HepG2 (cell line): ENCODE measurements around the gene BCL7A. TPM values are rescaled to one million over a fixed set of nuclear protein-coding genes. Genes with fewer than 3 reads are reported as not detected.

Source experiments
- ATF7-NPFF ChIP-seq: sonication (generic); formaldehyde crosslinking; IDR thresholded peaks from 2 replicates; pipeline ENCODE4 v1.8.1; 2023; ENCODE audit warnings: mild to moderate bottlenecking, low read depth, missing genetic modification reagents, moderate library complexity
- ELF4 ChIP-seq: sonication (generic); formaldehyde crosslinking; IDR thresholded peaks from 2 replicates; pipeline ENCODE4 v1.5.0; 2020; ENCODE audit warnings: missing genetic modification reagents, mild to moderate bottlenecking, moderate library complexity, borderline replicate concordance
- FOXA1 ChIP-seq, 2 experiments: fragments of 450-650 bp in 1 of 2; sonication (generic) in 1 of 2; formaldehyde crosslinking in 1 of 2; IDR thresholded peaks; 2 replicates each; pipeline versions ENCODE4 v1.4.0 to v1.6.1; 2016 to 2020; ENCODE audit warnings: missing genetic modification reagents in 1 of 2
- MXD4 ChIP-seq: IDR thresholded peaks from 2 replicates; pipeline ENCODE4 v1.6.1; 2016; ENCODE audit warnings: mild to moderate bottlenecking, missing biosample characterization, missing genetic modification reagents
- NFRKB ChIP-seq: fragments of 450-650 bp; IDR thresholded peaks from 2 replicates; pipeline ENCODE4 v1.6.1; 2017
- NONO ChIP-seq, 2 experiments: fragments of 450-650 bp in 1 of 2; sonication (generic) in 1 of 2; formaldehyde crosslinking in 1 of 2; IDR thresholded peaks in 1 of 2; conservative IDR thresholded peaks in 1 of 2; 2 replicates each; pipeline versions ENCODE4 v1.6.1 to v1.8.0; 2017 to 2022; ENCODE audit warnings: mild to moderate bottlenecking in 1 of 2, missing genetic modification reagents in 1 of 2, moderate library complexity in 1 of 2
- PHB2 ChIP-seq: fragments of 450-650 bp; IDR thresholded peaks from 2 replicates; pipeline ENCODE4 v1.6.1; 2018; ENCODE audit not compliant: partially characterized antibody
- RBAK ChIP-seq: sonication (generic); formaldehyde crosslinking; IDR thresholded peaks from 2 replicates; pipeline ENCODE4 v1.5.1; 2020; ENCODE audit warnings: mild to moderate bottlenecking, missing genetic modification reagents
- SALL2 ChIP-seq: sonication (generic); formaldehyde crosslinking; IDR thresholded peaks from 2 replicates; pipeline ENCODE4 v1.8.1; 2023; ENCODE audit warnings: mild to moderate bottlenecking, missing genetic modification reagents, inconsistent platforms
- TERF1 ChIP-seq: sonication (generic); formaldehyde crosslinking; IDR thresholded peaks from 2 replicates; pipeline ENCODE4 v1.8.0; 2022; ENCODE audit warnings: mild to moderate bottlenecking, missing genetic modification reagents, moderate library complexity
- ZNF432 ChIP-seq: sonication (generic); formaldehyde crosslinking; IDR thresholded peaks from 2 replicates; pipeline ENCODE4 v1.5.0; 2020; ENCODE audit warnings: missing genetic modification reagents, mild to moderate bottlenecking, borderline replicate concordance
- ZNF572 ChIP-seq: sonication (generic); formaldehyde crosslinking; IDR thresholded peaks from 2 replicates; pipeline ENCODE4 v1.5.1; 2020; ENCODE audit warnings: mild to moderate bottlenecking, missing genetic modification reagents
- ZNF615 ChIP-seq: sonication (generic); formaldehyde crosslinking; IDR thresholded peaks from 2 replicates; pipeline ENCODE4 v1.5.0; 2020; ENCODE audit warnings: mild to moderate bottlenecking, missing genetic modification reagents, borderline replicate concordance
- polyA plus RNA-seq, 8 experiments: library from polyadenylated mRNA; depleted of rRNA in 3 of 8; stranded (reverse) in 7 of 8; unstranded in 1 of 8; fragments of >200 nt; fragmentation: Illumina TruSeq in 4 of 8; extraction: Trizol in 4 of 8; gene quantifications; 2 replicates each; pipeline versions ENCODE4 v1.2.1 to v1.2.3, GENCODE V29; 2011 to 2016; ENCODE audit warnings: low read depth in 4 of 8, missing spikeins in 1 of 8, mixed read lengths in 1 of 8; ENCODE audit not compliant: insufficient read depth in 1 of 8
- total RNA-seq, 5 experiments: library from RNA; depleted of rRNA; stranded (reverse); fragments of >200 nt; fragmentation: Illumina TruSeq; extraction: Trizol; gene quantifications; 2 replicates each; pipeline ENCODE4 v1.2.3, GENCODE V29; 2016; ENCODE audit warnings: low read depth in 1 of 5
- TF ChIP-seq, protein P1 (sequence below): sonication (generic); formaldehyde crosslinking; IDR thresholded peaks from 2 replicates; pipeline ENCODE4 v1.5.0; 2020; ENCODE audit warnings: mild to moderate bottlenecking, missing genetic modification reagents
- TF ChIP-seq, protein P2 (sequence below): sonication (generic); formaldehyde crosslinking; IDR thresholded peaks from 2 replicates; pipeline ENCODE4 v1.4.0; 2020; ENCODE audit warnings: missing genetic modification reagents
- TF ChIP-seq, protein P3 (sequence below): sonication (generic); formaldehyde crosslinking; IDR thresholded peaks from 2 replicates; pipeline ENCODE4 v1.5.1; 2020; ENCODE audit warnings: mild to moderate bottlenecking, missing genetic modification reagents, borderline replicate concordance

BCL7A gene
- total and polyA plus RNA-seq, 2 of the 13 experiments (the other 11 are each of a cell fraction or from before 2014, with no cell fraction given) = 4.1 to 6.2 TPM

DNA sequence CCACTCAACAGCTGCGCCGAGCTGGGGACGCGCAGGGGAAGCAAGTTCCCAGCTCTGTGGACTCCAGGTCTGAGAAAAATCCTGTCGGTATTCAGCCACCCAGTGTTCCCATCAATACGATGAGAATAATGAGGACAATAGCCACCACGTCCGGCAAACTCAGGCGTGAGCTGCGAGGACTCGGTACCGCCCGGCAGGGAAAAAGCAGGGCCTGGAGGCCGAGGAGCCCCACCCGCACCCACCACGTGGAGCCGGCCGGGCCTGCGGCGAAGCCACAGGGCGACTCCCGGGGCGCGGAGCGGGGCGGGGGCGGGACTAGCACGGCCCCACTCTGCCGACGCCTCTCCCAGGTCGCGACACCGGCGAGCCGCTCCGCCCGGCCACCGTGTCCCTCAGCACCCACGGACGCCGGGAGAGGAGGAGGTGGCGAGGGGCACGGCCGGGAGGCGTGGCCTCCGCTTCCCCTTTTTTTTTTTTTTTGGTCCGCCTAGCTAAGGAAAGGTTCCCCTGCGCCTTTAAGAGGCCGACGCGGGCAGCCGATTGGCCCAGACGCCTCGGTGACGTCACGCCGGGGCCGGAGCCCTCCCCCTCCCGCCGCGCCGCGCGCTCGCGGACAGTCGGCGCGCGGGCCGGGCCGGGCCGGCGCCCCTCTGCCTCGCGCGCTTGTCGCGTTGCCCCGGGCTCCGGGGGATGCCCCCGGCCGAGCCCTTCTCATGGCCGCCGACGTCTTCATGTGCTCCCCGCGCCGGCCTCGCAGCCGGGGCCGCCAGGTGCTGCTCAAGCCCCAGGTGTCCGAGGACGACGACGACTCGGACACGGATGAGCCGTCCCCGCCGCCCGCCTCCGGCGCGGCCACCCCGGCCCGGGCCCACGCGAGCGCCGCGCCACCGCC lies 56.7 kb downstream of the BCL7A start, which contains the start of gene MLXIP (continued):
- TF ChIP-seq, protein P1, sequence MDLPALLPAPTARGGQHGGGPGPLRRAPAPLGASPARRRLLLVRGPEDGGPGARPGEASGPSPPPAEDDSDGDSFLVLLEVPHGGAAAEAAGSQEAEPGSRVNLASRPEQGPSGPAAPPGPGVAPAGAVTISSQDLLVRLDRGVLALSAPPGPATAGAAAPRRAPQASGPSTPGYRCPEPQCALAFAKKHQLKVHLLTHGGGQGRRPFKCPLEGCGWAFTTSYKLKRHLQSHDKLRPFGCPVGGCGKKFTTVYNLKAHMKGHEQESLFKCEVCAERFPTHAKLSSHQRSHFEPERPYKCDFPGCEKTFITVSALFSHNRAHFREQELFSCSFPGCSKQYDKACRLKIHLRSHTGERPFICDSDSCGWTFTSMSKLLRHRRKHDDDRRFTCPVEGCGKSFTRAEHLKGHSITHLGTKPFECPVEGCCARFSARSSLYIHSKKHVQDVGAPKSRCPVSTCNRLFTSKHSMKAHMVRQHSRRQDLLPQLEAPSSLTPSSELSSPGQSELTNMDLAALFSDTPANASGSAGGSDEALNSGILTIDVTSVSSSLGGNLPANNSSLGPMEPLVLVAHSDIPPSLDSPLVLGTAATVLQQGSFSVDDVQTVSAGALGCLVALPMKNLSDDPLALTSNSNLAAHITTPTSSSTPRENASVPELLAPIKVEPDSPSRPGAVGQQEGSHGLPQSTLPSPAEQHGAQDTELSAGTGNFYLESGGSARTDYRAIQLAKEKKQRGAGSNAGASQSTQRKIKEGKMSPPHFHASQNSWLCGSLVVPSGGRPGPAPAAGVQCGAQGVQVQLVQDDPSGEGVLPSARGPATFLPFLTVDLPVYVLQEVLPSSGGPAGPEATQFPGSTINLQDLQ (CRISPR knock-in tag) = peak; percentile 84
- TF ChIP-seq TERF1 (CRISPR knock-in tag) (no peak), MXD4 (CRISPR knock-in tag) (peak; percentile 85), RBAK (CRISPR knock-in tag) (no peak), ELF4 (CRISPR knock-in tag) (0 out of 2 replicates have a peak, but pooled peaks have one; percentile 65), ATF7-NPFF (CRISPR knock-in tag) (peak; percentile 83), ZNF432 (CRISPR knock-in tag) (no peak), ZNF572 (no peak), NFRKB (no peak), PHB2 (no peak), SALL2 (CRISPR knock-in tag) (peak; percentile 95), NONO (IDR thresholded peaks at IDR 0.05) (no peak), NONO (CRISPR knock-in tag; conservative IDR thresholded peaks at IDR 0.05) (no peak), ZNF615 (CRISPR knock-in tag) (no peak), FOXA1 (IDR thresholded peaks at IDR 0.05) (no peak), FOXA1 (CRISPR knock-in tag; IDR thresholded peaks at IDR 0.05) (no peak)
- TF ChIP-seq, protein P2, sequence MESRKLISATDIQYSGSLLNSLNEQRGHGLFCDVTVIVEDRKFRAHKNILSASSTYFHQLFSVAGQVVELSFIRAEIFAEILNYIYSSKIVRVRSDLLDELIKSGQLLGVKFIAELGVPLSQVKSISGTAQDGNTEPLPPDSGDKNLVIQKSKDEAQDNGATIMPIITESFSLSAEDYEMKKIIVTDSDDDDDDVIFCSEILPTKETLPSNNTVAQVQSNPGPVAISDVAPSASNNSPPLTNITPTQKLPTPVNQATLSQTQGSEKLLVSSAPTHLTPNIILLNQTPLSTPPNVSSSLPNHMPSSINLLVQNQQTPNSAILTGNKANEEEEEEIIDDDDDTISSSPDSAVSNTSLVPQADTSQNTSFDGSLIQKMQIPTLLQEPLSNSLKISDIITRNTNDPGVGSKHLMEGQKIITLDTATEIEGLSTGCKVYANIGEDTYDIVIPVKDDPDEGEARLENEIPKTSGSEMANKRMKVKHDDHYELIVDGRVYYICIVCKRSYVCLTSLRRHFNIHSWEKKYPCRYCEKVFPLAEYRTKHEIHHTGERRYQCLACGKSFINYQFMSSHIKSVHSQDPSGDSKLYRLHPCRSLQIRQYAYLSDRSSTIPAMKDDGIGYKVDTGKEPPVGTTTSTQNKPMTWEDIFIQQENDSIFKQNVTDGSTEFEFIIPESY = no peak
- TF ChIP-seq, protein P3, sequence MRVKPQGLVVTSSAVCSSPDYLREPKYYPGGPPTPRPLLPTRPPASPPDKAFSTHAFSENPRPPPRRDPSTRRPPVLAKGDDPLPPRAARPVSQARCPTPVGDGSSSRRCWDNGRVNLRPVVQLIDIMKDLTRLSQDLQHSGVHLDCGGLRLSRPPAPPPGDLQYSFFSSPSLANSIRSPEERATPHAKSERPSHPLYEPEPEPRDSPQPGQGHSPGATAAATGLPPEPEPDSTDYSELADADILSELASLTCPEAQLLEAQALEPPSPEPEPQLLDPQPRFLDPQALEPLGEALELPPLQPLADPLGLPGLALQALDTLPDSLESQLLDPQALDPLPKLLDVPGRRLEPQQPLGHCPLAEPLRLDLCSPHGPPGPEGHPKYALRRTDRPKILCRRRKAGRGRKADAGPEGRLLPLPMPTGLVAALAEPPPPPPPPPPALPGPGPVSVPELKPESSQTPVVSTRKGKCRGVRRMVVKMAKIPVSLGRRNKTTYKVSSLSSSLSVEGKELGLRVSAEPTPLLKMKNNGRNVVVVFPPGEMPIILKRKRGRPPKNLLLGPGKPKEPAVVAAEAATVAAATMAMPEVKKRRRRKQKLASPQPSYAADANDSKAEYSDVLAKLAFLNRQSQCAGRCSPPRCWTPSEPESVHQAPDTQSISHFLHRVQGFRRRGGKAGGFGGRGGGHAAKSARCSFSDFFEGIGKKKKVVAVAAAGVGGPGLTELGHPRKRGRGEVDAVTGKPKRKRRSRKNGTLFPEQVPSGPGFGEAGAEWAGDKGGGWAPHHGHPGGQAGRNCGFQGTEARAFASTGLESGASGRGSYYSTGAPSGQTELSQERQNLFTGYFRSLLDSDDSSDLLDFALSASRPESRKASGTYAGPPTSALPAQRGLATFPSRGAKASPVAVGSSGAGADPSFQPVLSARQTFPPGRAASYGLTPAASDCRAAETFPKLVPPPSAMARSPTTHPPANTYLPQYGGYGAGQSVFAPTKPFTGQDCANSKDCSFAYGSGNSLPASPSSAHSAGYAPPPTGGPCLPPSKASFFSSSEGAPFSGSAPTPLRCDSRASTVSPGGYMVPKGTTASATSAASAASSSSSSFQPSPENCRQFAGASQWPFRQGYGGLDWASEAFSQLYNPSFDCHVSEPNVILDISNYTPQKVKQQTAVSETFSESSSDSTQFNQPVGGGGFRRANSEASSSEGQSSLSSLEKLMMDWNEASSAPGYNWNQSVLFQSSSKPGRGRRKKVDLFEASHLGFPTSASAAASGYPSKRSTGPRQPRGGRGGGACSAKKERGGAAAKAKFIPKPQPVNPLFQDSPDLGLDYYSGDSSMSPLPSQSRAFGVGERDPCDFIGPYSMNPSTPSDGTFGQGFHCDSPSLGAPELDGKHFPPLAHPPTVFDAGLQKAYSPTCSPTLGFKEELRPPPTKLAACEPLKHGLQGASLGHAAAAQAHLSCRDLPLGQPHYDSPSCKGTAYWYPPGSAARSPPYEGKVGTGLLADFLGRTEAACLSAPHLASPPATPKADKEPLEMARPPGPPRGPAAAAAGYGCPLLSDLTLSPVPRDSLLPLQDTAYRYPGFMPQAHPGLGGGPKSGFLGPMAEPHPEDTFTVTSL (CRISPR knock-in tag) = peak; percentile 37; the same call in 1 of the 2 replicates
